Panc1 (cell line): ENCODE data around the gene INSYN1. TPM values are rescaled to one million over a fixed set of nuclear protein-coding genes. Genes with fewer than 3 reads are reported as not detected.

Experiments
- ATAC-seq: fragments of 200-7000 bp; cut with Tn5 transposase; 2 replicates; pipeline ENCODE4 v1.9.1; 2020; ENCODE audit warnings: mild to moderate bottlenecking, moderate library complexity
- BruUV-seq: library from RNA; stranded (reverse); fragments of 400-500 nt; replicated peaks from 2 replicates; lab custom pipeline; 2021; lab: Mats Ljungman, UMichigan
- CTCF ChIA-PET: fragments of 300-600 bp; sonication (Branson Sonifier 250); formaldehyde crosslinking; loops from one replicate; lab custom pipeline; 2022; ENCODE audit warnings: antibody characterized with exemption; lab: Charles Lee
- POLR2A ChIA-PET: fragments of 300-600 bp; sonication (Branson Sonifier 250); formaldehyde crosslinking; loops from one replicate; lab custom pipeline; 2022; ENCODE audit warnings: antibody characterized with exemption; lab: Charles Lee
- DNase-seq: peaks from one replicate; pipeline ENCODE4 v3.0.0-alpha.2; 2010; ENCODE audit warnings: low read depth, low spot score
- H3K27ac ChIP-seq: 2 replicates; pipeline ENCODE4 v1.5.1; 2011; ENCODE audit warnings: mild to moderate bottlenecking, low read length, inconsistent platforms
- H3K27me3 ChIP-seq: fragments of 200-500 bp; sonication (Bioruptor generic); 2 replicates; pipeline ENCODE4 v1.6.0; 2014; ENCODE audit warnings: low read length, inconsistent platforms; ENCODE audit not compliant: control insufficient read depth, insufficient read depth
- H3K36me3 ChIP-seq: fragments of 200-500 bp; sonication (Bioruptor generic); 2 replicates; pipeline ENCODE4 v1.5.1; 2014; ENCODE audit warnings: inconsistent platforms, mild to moderate bottlenecking, low read length, moderate library complexity; ENCODE audit not compliant: control insufficient read depth, insufficient read depth
- H3K4me1 ChIP-seq: 2 replicates; pipeline ENCODE4 v1.5.1; 2011; ENCODE audit warnings: inconsistent platforms, mild to moderate bottlenecking, low read length, moderate library complexity; ENCODE audit not compliant: control insufficient read depth, insufficient read depth
- H3K4me3 ChIP-seq, 2 experiments: 2 replicates each; pipeline ENCODE4 v1.5.1; 2011 to 2012; ENCODE audit warnings: low read depth in 2 of 2, low read length in 2 of 2, mild to moderate bottlenecking in 2 of 2, inconsistent platforms in 1 of 2, moderate library complexity in 1 of 2
- H3K9me3 ChIP-seq: fragments of 200-500 bp; sonication (Bioruptor generic); 2 replicates; pipeline ENCODE4 v1.5.1; 2014; ENCODE audit warnings: low read depth, mild to moderate bottlenecking, inconsistent platforms, low read length, moderate library complexity; ENCODE audit not compliant: control insufficient read depth, insufficient read depth
- CTCF ChIP-seq: fragments of 450-650 bp; IDR thresholded peaks from 2 replicates; pipeline ENCODE4 v1.5.1; 2017; ENCODE audit warnings: mild to moderate bottlenecking
- POLR2AphosphoS5 ChIP-seq: IDR thresholded peaks from 2 replicates; pipeline ENCODE4 v1.6.1; 2012; ENCODE audit warnings: mild to moderate bottlenecking, low read depth, low read length, moderate library complexity
- REST ChIP-seq, 2 experiments: IDR thresholded peaks; 2 replicates each; pipeline ENCODE4 v1.6.1; 2011 to 2012; ENCODE audit warnings: low read depth in 2 of 2, control low read depth in 1 of 2, low read length in 1 of 2, mild to moderate bottlenecking in 1 of 2, moderate library complexity in 1 of 2; ENCODE audit not compliant: insufficient read depth in 1 of 2
- SIN3A ChIP-seq: IDR thresholded peaks from 2 replicates; pipeline ENCODE4 v1.6.1; 2012; ENCODE audit warnings: low read depth, mild to moderate bottlenecking, low read length, moderate library complexity, borderline replicate concordance; ENCODE audit not compliant: insufficient read depth
- TCF7L2 ChIP-seq: IDR thresholded peaks from 2 replicates; pipeline ENCODE4 v1.6.1; 2011; ENCODE audit warnings: mild to moderate bottlenecking, low read depth, low read length, inconsistent platforms
- in situ Hi-C: cut with HindIII; loops from 2 replicates; pipeline ENCODE4 v1.10.0; 2016; ENCODE audit warnings: low sequenced_read_pairs, low pct_unique_long_range_greater_than_20kb
- intact Hi-C: fragments of 100-400 bp; cut with micrococcal nuclease; formaldehyde crosslinking; loops from one replicate; pipeline ENCODE4 v1.10.0; 2022; ENCODE audit not compliant: unreplicated experiment
- total RNA-seq: library from RNA; stranded (reverse); gene quantifications from one replicate; pipeline ENCODE4 v1.2.1, GENCODE V29; 2021; ENCODE audit not compliant: unreplicated experiment

The INSYN1 gene
- total RNA-seq, 1 experiment from 2014 or later = 2.6 TPM

- ChIA-PET POLR2A (no interaction called here), CTCF (no interaction called here)
- H3K36me3 ChIP-seq = no peaks in the 10 kb centered on the region
- H3K4me3 ChIP-seq = no peak overlapping the region
- H3K27me3 ChIP-seq = no peaks in the 10 kb centered on the region
- TF ChIP-seq SIN3A (no peak), POLR2AphosphoS5 (no peak), REST (IDR thresholded peaks at IDR 0.05; ENCODE audit: insufficient read depth in 1 of 2, low read depth in 2 of 2, low read length in 1 of 2) (no peak), CTCF (no peak), TCF7L2 (no peak)
- BruUV-seq = no TSS peak
- no peaks in the 10 kb centered on the region for H3K9me3 ChIP-seq
- intact Hi-C loops (no loop called here), in situ Hi-C loops (no loop called here)
- ATAC-seq (0 out of 2 replicates have a peak, but pooled peaks have one; percentile 28), DNase-seq (no peak)
- no peaks in the 10 kb centered on the region for H3K4me1 ChIP-seq
- no peak overlapping the region for H3K27ac ChIP-seq
Observed at GRCh38 chr15:73800662-73801345, 47.7 kb upstream of the INSYN1 start.

- Histone ChIP-seq H3K27ac (no peak overlapping the region), H3K4me1 (no peaks in the 10 kb centered on the region), H3K4me3 (no peak overlapping the region), H3K9me3 (no peaks in the 10 kb centered on the region), H3K36me3 (no peaks in the 10 kb centered on the region), H3K27me3 (no peaks in the 10 kb centered on the region)
- DNase-seq = no peak
- intact Hi-C loops = no loop called here
- ChIA-PET POLR2A (no interaction called here), CTCF (no interaction called here)
- no TSS peak for BruUV-seq
- TF ChIP-seq POLR2AphosphoS5 (no peak), TCF7L2 (no peak), CTCF (no peak), REST (IDR thresholded peaks at IDR 0.05; ENCODE audit: insufficient read depth in 1 of 2, low read depth in 2 of 2, low read length in 1 of 2) (no peak), SIN3A (no peak)
- no peak for ATAC-seq
- in situ Hi-C loops = no loop called here
Observed at GRCh38 chr15:73799466-73799865, 46.3 kb upstream of the INSYN1 start.
